Measurements from ENCODE around the gene NUP54. TPM values are rescaled to one million over a fixed set of nuclear protein-coding genes. Genes with fewer than 3 reads are reported as not detected.

The NUP54 gene
- total RNA-seq, 4 donors from 2014 or later = 37.7 to 49.7 (median 48.8) TPM

DNA sequence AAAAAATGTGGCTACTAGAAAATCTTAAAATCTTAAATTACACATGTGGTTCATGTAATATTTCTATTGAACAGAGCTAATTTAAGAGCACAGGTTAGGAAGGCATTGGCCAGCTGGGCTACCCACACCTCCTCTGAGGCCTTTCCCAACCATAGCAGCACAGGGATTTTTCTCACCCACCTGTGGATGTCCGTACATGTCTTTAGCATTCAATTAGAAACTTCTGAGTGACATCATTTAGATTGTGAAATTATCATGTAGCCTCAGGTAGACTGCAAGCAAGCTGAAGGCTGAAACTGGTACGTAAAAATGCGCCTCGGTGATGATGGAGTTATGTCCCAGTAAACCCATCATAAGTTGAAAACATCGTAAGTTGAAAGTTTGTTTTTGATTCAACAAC lies 34.3 kb upstream of the NUP54 start:
- Histone ChIP-seq H3K4me1 (peaks cover 0 to 10% of the 10 kb centered on the region in 2 donors), H3K36me3 (peaks cover 0 to 5% of the 10 kb centered on the region in 2 donors), H3K27me3 (no peaks in the 10 kb centered on the region), H3K9me3 (no peaks in the 10 kb centered on the region), H3K27ac (no peak overlapping the region), H3K4me3 (replicated peaks in 1 of 3) (no peak overlapping the region)
- 89 to 96% methylated on average over 5 of the region's 5 CpGs for WGBS, 2 donors
- no peak for DNase-seq
- intact Hi-C loops (cut with DNase I) = loop anchor here (10.0 kb wide), 1 partner anchor 122 kb away; the partner anchor contains the start of gene STBD1
- TF ChIP-seq POLR2A (IDR thresholded peaks at IDR 0.05) (no peak), CTCF (IDR thresholded peaks at IDR 0.05) (no peak)

DNA sequence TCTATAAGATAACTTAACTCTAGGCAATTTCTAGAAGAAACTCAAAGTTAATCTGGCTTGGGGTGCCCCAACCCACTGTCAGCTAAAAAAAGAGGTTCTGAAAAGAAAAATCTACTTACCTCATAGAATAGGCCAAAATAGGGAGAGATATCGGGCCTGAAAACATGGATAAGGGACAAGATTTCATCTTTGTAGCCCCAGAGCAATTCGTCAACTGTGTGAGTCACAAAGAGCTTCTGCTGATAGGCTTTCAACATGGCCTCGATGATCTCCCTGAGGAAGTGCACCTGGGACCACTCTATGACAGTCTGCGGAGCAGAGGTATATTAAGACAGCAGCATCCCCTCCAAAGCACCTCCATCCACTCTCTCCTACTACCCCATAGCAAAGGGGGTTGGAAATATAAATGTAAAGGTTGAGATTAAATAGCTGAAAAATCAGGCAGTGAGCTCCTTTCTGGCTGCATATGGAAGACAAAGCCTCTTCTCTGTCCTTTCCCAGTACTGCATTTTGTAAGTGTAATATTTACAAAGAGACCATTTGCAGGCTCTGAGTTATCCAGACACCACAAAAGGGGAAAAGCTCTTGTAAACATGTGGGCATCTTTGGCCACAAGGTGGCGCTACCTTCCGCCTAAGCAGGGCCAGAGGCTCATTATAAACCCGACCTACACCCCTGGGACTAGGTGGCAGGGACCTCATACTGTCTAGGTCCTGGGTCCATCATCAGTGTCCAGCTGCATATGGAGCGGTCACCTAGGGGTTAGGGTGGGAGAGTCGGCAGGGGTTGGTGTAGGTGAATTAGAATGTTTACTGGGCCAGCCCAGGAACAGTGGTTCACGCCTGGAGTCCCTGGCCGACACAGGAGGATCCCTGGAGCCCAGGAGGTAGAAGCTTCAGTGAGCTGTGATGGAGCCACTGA lies 31.5 kb upstream of the NUP54 start:
- no peak overlapping the region for H3K27ac ChIP-seq
- intact Hi-C loops (cut with DNase I) = loop anchor here (10.0 kb wide), 1 partner anchor 125 kb away; the partner anchor contains the start of gene STBD1
- WGBS, 2 donors = 60 to 61% methylated on average over 10 to 11 of the region's 11 CpGs

GRCh38 chr4:76178296-76178695 lies 30.1 kb upstream of the NUP54 start:
- TF ChIP-seq CTCF (IDR thresholded peaks at IDR 0.05) = no peak
- no peak for TF ChIP-seq POLR2A (IDR thresholded peaks at IDR 0.05)
- intact Hi-C loops (cut with DNase I) = no loop called here
- Histone ChIP-seq H3K4me3 (replicated peaks in 1 of 3) (no peak overlapping the region), H3K27me3 (no peaks in the 10 kb centered on the region), H3K4me1 (peaks cover 0 to 1% of the 10 kb centered on the region in 2 donors), H3K9me3 (no peaks in the 10 kb centered on the region), H3K27ac (no peak overlapping the region), H3K36me3 (peaks cover 25 to 29% of the 10 kb centered on the region in 2 donors)
- no peak for DNase-seq
- 68 to 71% methylated on average over 2 of the region's 2 CpGs for WGBS, 2 donors

More for the DNA sequence above, 31.5 kb upstream of the NUP54 start:
- H3K36me3 ChIP-seq = peaks cover 12 to 18% of the 10 kb centered on the region in 2 donors
- peaks cover 0 to 4% of the 10 kb centered on the region in 2 donors for H3K4me1 ChIP-seq
- H3K27me3 ChIP-seq = no peaks in the 10 kb centered on the region
- no peaks in the 10 kb centered on the region for H3K9me3 ChIP-seq
- H3K4me3 ChIP-seq (replicated peaks in 1 of 3) = no peak overlapping the region
- TF ChIP-seq POLR2A (IDR thresholded peaks at IDR 0.05) (no peak), CTCF (IDR thresholded peaks at IDR 0.05) (peak; percentile 68 to 95 (median 84))
- peak; percentile 88 to 92 for DNase-seq

- no peak overlapping the region for H3K4me3 ChIP-seq (replicated peaks in 1 of 3)
- H3K27ac ChIP-seq = no peak overlapping the region
- no peak for DNase-seq
- no peak for TF ChIP-seq CTCF (IDR thresholded peaks at IDR 0.05)
- TF ChIP-seq POLR2A (IDR thresholded peaks at IDR 0.05) = no peak
- peaks cover 30 to 35% of the 10 kb centered on the region in 2 donors for H3K36me3 ChIP-seq
- no peaks in the 10 kb centered on the region for H3K27me3 ChIP-seq
- H3K4me1 ChIP-seq = no peaks in the 10 kb centered on the region
- intact Hi-C loops (cut with DNase I) = no loop called here
- no peaks in the 10 kb centered on the region for H3K9me3 ChIP-seq
Measured at GRCh38 chr4:76177709-76178108, 29.5 kb upstream of the NUP54 start.

DNA sequence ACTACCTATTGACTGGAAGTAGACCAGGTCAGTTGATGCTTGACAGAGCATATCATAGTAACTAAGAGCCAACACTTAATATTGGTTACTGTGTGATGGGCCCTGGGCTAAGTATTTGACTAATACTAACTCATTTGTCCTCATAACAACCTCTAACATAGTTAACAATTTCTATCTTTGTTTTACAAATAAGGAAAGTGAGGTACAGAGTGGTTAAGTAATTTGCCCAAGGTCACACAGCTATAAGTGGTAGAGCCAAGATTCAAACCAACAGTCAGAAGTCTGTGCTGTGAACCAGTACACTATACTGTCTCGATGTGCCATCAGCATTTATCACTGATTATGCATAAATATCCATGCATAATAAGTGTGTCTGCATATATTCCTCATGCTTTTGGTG lies 27.1 kb upstream of the NUP54 start:
- H3K27ac ChIP-seq = no peak overlapping the region
- peaks cover 36 to 37% of the 10 kb centered on the region in 2 donors for H3K36me3 ChIP-seq
- no peak overlapping the region for H3K4me3 ChIP-seq (replicated peaks in 1 of 3)
- intact Hi-C loops (cut with DNase I) = no loop called here
- no peaks in the 10 kb centered on the region for H3K4me1 ChIP-seq
- DNase-seq = no peak
- no peaks in the 10 kb centered on the region for H3K9me3 ChIP-seq
- TF ChIP-seq CTCF (IDR thresholded peaks at IDR 0.05) (no peak), POLR2A (IDR thresholded peaks at IDR 0.05) (no peak)
- 97% methylated on average over 1 of the region's 1 CpG for WGBS, 2 donors
- H3K27me3 ChIP-seq = no peaks in the 10 kb centered on the region
